Right forelimb (tissue), 1 donor: ENCODE results near the gene PGBD5.

Source experiments
- DNase-seq: peaks from one replicate; pipeline ENCODE4 v3.0.0-alpha.2; 2018

Gene PGBD5

DNA sequence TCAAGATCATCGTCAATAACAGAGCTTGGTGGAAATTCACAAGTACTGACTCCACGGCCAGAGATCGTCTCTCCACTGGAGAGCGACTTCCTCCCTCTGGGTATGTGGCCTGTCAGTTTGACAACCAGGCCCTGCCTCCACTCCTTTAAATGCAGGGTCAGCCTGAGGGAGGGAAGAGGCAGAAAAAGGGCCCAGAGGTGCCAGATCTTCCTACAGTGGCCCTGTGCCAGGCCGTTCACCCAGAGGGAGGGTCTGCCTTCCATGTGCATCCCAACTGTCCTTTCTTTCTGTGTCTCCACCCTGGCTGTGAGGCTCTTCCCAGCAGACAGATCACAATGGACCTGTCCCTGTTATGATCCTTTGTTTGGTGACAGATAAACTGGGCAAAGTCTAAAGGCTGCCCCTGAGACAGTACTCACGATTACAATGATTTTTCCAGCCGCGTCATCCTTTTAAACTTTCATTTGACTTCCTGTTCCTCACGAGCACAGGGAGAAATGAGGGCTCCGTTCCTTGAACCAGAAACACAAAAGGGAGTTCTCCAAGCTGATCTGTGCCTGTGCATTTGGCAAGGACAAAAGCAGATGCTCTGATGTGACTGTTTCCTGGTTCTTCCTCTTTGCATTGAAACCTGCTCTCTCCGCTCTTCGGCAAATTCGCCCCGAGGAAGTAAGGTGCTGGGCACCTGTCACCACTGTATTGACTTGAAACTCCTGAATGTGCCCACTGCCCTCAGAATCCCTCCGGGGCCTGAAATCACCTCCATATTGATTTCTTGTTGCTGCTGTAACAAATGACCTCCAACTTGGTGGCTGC, 126.7 kb downstream of the PGBD5 start:
- peak; percentile 17 for DNase-seq

DNA sequence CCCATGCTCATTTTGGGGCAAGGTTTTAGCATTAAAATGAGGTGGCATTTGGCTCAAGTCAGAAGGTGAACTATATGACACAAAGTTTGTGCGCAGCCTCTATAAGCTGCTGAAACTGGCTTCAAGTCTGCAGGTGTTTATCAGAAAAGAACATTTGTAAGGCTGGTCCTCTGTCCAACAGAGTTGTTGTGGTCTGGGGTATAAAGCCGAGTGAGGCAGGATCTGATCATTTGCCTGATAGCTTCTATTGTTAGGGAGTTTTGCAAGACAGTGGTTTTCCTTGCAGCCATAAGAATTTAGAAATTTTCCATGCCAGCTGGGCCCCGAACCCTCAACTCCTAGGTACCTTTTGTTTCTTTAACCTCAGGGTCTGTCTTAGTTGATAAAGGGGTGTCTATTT, 130.8 kb downstream of the PGBD5 start:
- DNase-seq = no peak

DNA sequence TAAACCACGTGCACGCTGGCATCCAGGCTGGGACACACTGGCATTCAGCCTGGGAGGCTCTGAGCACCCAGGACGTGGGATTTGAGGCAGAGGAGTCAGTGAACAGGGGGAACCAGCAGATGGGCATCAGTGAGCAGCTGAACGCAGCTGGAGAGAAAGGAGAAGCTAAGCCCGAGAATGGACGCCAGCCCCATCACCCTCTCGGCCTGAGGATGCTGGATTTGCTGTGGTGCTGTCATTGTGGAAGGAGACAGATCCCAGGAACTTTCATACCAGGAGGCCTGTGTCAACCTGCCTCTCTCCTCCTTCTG, 132.8 kb downstream of the PGBD5 start:
- peak; percentile 54 for DNase-seq

DNA sequence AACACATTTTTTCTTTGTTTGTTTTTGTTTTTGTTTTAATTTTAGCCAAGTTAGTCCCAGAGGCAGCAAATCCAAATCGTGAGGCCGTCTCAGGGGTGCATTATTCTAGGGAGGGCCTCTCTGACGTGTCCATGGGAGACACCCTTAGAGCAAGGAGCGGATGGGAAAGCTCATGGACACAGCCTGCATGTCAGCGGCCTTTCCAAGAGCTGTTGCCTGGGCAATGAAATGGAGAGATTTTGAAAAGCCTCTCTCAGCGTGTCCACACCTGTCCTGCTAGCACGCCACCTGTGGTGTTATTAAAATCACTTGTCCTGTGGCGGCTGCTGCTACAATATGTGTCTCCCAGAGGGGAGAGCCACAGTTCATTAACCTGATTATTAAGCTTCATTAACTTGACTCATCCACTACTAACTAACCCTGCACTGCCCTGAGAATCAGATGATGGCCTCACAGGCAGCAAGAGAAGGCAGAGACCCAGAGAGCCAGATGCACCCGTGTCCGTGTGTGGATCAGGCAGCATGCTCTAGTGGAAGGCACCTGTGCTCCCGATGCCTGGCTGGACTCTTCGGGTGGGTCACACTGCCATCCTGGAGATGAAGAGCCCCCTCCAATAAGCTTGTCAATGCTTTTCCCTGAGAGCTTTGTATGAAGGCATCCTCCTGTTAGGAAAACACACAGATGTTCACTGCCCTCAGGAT, 133.3 kb downstream of the PGBD5 start:
- DNase-seq = peak; percentile 22

DNA sequence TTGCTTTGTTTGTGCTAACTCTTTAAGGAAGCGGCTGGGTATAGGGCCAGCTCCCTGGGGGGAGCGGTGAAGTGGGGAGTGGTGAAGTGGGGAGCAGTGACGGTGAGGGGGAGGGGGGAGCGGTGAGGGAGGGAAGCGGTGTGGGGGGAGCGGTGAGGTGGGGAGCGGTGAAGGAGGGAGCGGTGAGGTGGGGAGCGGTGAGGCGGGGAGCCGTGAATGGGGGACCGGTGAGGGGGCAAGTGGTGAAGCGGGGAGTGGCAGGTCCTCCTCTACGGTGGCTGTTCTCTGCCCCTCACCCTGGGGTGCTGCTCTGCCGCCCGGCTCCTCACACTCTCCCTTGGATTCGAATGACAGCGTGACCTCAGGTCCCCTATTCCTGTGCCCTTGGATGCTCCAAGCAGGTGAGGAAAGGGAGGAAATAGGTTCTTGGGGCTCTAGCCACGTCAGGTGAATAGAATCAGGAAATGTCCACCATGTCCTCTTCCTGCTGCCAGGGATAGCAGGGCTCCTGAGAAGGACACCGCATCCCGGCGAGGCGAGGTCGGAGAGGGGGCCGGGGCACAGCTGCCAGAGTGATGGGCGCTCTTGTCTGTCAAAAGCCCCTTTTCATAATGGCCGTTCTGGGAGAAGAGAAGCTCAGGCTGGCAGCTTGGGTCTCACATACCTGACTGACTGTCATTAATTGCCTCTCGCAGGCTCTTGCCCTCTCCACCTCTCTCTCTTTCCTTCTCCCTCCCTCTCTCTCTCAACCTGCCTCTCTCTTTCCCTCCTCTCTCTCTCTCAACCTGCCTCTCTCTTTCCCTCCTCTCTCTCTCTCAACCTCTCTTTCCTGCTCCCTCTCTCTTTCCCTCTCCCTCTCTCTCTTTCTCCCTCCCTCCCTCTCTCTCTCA, 134.2 kb downstream of the PGBD5 start:
- no peak for DNase-seq

DNA sequence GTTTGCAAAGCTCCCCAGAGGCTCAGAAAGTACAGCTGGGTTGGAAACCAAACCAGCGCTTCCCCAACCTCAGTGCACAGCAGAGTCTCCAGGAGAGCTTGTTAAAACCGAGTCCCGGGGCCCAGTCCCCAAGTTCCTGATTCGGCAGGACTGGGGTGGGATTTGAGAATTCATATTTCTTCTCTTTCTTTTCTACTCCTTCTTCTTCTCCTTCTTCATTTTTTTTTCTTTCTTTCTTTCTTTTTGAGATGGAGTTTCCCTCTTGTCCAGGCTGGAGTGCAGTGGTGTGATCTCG, 136.8 kb downstream of the PGBD5 start:
- DNase-seq = no peak

DNA sequence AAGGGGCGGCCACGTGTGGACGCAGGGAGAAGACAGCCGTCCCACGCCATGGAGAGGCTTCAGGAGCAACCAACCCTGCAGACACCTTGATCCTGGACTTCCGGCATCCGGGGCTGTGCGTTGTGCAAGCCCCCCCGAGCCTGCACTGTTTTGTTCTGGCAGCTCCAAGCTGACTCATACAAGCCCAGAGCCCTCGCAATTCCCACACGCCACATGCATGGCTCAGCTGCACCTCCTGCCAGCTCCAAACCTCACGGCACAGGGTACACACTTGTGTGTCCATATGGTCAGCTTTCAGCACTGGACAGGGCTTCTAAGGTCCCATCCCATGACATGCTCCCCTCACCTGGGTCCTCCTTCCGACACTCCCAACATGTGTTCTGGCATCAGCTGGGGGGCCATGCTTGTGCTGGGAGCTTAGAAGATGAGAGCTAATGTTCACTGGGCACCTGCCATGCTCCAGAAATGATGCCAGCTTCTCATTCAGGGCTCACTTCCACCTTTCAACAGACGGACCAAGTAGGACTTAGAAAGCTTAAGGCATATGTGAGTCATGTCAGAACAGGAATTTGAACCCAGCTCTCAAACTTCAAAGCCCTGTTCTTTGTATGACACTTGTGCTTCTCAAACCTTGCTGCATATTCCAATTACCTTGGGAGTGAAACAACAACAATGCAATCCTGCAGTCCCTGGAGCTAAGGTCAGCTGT, 137.3 kb downstream of the PGBD5 start:
- DNase-seq = no peak

DNA sequence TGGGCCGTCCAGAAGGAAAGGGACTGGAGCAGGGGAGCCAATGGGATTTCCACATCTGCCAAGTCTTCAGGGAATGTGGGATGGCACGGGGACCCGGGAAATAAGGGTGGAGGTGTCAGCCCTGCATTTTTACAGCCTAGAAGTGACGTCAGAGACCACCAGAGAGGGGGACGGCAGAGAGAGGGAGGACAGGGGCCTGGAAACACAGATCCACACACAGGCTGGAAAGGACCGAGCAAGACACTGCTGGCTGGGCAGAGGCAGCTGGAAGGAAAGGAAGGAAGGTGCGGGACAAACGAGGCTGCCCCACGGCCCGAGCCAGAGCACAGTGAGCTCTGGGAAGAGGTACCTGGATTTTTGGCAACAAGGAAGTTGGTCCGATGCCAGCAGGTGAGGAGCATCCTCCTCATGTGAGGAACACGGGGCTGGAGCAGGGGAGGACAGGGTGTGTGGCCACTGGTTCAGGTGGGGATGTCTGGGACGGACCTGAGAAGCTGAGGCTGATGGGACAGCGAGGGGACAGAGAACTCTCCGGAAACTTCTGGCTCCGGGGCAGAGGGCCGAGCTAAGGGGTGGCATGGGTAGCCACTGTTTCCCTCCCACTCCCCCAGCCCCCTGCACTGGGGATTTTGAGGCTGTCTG, 138.3 kb downstream of the PGBD5 start:
- no peak for DNase-seq

DNA sequence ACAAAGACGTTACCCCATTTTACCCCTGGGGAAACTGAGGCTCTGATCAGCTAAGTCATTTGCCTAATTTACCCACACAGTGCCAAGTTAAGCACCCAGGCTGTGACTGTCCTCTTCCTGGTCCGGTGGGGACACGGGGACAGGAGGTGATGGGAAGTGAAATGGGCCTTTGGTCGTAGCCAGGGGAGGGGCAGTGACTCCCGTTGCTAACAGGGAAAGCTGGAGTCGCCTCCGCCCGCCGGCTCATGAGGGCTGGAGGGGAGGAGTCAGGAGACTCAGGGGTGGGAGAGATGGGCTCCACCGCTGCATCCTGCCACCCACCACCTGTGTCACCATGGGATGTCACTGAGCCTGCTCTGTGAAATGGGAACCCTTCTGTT, 139.3 kb downstream of the PGBD5 start:
- no peak for DNase-seq

DNA sequence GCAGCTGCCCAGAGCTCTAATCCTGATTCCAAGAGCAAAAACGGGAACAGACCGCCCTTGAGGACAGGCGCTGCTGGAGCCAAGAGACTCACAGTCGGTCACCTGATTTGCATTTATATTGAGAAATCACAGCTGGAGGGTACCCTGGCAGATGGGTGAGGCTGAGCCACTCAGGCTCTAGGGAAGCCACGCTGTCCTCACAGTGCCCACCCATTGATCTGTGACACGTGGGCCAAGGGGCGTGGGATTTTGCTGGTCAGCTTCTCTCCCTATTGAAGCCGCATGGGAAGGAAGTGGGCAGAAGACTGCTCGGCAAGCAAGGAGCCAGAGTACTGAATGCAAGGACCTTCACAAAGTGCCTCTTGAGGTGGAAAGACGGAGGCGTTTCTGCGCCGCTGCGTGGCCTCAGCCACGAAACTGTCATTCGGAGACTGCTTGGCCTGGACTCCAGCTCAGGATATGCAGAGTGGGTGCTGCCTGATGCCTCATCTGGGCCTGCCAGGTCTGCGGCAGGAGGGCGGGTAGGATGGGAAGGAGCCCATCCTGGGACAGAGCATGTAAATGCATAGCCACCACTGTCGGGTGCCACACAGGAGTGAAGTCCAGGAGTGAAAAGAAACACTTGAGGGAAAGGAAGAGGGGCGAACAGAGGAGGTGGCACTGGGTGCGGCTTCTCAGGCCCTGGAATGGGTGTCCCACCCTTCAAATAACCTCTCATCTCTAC, 139.8 kb downstream of the PGBD5 start:
- DNase-seq = no peak

DNA sequence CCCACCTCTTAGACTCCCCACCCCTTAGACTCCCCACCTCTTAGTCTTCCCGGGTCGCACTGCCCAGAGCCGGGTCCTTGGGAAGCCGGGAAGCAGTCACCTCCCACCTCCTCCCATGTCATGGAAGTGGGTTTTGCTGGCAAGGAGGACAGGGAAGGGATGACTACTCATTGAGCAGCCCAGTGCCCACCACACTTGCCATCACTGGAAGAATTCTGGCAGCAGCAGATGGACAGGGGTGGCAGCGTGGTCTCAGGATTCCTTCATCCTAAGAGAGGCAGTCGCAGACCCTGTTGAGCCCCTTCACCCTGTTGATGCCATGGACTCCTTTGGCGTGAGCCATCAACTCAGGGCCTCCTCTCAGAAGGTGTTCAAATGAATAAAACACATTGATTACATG, 140.8 kb downstream of the PGBD5 start:
- no peak for DNase-seq

DNA sequence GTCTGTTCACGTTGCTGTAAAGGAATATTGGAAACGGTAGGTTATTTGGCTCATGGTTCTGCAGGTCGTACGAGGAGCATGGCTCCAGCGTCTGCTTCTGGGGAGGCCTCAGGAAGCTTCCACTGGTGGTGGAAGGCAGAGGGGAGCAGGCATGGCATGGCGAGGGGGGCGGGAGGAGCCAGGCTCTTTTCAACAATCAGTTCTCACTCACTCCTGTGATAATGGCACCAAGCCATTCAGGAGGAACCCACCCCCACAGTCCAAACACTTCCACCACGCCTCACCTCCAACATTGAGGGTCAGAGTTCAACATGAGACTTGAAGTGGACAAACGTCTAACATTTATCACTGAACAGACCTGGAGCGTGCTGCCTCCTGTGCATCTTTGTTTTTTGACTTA, 141.2 kb downstream of the PGBD5 start:
- DNase-seq = no peak

DNA sequence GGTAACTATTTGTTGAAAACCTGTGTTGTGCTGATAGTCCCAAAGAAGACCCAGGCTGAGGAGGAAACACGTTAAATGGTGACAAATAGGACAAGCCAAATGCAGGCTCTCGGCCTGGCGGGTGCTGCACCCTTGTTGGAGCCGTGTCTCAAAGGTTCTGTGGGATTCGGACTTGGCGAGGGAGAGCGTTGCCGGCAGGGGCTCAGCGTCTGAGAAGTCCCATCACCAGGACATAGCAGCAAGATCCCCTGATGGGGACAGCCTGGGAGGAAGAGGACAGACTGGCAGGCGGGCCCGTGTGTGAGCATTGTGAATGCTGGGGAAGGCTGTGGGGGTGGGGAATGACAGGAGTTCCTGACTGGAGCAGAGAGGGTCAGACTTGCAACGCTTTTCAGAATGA, 142.5 kb downstream of the PGBD5 start:
- DNase-seq = no peak

DNA sequence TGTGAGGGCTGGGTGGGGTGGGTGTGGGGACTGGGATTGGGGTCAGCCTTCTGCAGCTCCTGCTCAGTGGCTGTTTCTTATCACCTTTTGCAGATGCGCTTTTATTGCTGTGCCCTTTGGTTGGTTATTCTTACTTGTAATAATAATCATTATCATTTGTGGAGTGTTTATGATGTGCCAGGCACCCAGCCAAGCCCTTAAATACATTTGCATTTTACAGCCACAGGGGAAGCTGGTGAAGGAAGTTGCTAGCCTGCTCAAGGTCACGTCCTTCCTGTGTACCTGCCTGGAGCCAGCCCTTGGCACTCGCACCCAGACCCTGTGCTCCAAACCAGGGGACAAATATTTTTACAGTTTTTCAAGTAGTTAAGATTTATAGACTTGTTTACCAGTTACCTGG, 144.0 kb downstream of the PGBD5 start:
- DNase-seq = no peak

DNA sequence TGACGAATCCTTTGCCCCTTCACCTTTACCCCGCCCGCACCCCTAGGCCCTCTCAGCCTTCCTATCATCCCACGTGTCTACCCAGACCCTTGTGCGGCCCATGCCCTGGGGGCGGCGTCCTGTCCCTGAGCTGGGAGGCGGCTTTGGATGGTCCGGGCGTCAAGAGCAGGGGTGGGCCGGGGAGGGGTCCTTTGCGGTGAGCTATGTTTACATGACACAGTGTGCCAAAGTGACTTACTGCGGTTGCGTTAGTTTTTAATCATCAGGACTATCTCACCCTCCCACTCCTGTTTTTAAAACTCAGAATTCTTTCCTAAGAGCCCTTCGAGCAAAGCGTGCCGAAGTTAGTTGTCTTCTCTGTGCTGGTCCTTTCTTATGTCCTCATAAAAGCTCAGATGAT, 144.6 kb downstream of the PGBD5 start:
- DNase-seq = no peak

DNA sequence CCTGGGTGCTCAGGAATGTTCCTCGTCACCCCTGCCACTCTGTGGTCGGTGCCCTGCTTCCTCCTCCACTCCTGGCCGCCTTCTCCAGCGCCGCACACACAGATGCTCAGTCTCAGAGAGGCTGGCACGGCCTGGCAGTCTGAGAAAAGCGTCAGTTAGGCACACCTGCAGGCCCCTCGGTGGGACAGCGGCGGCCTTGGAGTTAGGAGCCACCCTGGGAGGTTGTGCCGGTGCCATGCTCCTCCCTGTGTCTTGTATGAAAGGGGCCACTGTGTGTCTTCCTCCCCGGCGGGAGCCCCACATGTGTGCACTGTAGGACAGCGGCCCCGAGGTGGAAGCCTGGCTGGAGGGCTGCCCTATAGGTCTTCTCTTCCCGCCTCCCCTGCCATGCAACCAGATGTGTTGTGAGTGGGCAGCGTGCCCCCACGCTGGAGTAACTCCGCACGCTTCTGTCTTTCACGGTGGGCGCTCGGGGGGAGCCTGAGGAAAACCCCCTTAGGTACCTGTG, 145.2 kb downstream of the PGBD5 start:
- DNase-seq = no peak

DNA sequence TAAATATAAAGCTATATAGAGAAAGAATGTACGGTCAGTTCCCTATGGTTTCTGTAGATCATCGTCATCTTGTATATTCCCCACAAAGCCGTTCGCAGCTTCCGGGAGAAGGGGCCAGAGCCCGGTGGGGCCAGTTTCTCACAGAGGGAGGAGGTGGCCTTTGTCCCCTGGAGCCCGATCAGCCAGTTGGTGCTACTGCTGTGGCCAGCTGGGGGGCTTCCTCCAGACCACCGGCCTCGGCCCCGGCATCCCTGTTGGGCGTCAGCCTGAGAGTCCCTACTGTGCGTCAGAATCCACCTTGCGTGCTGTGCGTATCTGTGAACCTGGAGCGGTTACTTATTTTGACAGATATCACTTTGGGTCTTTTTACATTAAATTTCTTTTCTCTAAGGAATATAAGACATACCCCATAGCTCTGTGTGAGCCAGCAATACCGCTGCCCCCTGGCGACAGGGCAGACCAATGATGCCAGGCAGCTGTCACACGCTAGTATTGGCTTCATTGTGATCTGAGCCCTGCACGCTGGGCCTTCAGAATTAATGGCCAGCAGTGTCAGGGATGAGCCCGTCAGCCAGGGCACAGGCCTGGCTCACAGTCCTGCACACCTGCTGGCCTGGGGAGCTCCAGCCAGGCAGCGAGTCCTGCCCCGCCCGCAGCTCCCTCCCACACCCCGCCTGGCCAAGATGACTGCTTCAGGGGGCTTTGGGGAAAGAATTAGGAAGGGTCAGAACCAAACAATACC, 145.9 kb downstream of the PGBD5 start:
- DNase-seq = no peak

DNA sequence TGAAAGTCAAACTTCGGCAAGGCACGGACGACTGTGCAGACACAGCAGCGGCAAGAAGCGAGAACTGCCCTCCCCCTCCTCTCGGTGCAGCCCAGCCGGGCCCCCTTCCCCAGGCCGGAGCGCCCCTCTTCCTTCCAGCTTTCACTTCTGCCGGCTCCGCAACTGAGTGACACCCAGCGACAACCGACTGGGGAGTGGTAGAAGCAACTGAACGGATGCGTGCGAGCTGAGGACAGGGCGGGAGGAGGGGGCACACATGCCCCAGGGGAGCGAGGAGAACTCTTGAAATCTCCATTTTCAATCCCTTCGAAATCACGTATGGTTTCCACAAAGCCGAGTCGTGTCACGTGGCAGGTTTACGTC, 146.6 kb downstream of the PGBD5 start:
- DNase-seq = no peak

DNA sequence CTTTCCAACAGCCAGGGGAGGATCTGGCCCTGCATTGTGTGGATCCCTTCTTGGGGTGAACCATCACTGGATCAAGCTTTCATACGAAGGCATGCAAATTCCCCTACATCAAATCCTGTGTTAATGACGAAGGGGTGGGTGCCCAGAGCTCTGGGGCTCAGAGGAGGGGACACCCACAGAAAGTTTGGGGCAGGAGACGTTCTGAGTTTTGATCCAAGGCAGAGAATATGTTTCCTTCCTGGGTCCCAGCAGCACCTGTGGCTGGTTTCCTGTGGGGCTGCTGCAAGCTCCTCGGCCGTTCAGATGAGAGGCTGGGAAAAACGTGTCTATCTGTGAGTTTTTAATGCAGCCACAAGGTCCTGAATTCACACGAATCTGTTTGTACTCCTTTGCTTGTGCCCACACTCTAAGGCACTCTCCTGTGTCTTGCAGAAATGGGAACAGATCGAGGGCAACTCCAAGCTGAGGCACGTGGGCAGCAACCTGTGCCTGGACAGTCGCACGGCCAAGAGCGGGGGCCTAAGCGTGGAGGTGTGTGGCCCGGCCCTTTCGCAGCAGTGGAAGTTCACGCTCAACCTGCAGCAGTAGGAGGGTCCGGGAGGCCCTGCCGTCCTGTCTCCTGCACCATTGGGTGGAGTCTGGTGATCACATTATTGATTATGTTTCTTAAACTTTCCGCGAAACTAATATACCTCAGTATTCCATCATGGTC, 147.1 kb downstream of the PGBD5 start:
- no peak for DNase-seq

DNA sequence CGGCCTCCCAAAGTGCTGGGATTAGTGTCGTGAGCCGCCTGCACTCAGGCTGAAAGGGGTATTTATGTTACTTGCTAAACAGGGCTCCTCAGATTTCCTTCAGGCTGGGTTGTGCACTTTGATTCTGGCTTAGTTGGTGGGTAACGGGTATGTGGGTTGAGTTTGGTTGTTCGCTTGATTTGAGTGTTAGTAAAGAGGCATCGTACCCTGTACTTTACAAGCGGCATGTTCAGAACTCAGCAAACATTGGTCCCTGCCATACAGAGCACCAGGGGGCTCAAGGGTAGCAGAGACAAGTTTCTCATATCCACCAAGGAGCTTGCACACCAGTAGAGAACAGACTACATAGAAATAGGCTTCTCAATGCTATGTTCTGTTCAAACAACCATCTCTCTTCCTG, 147.8 kb downstream of the PGBD5 start:
- no peak for DNase-seq
